Right lobe of liver (tissue), 6 donors: ENCODE results near the gene STMND1. TPM values are rescaled to one million over a fixed set of nuclear protein-coding genes. Genes with fewer than 3 reads are reported as not detected.
A peak's percentile ranks its signal among the peaks of the same experiment; 100 is the strongest.

Experiments used
- ATAC-seq, 4 donors: fragments of 200-7000 bp; cut with Tn5 transposase; one replicate each; pipeline ENCODE4 v1.9.1; 2020; ENCODE audit warnings: mild to moderate bottlenecking in 4 of 4, moderate library complexity in 4 of 4
- DNase-seq, 3 donors: peaks; one replicate each; pipeline ENCODE4 v3.0.0-alpha.2; 2020
- H3K27ac ChIP-seq, 3 donors: fragments of 200-600 bp; one replicate each; pipeline ENCODE4 v1.8.0; 2022
- H3K27me3 ChIP-seq, 2 donors: fragments of 200-600 bp; one replicate each; pipeline ENCODE4 v1.8.0; 2022
- H3K36me3 ChIP-seq, 4 donors: fragments of 200-600 bp; sonication (generic) in 1 of 4; one replicate each; pipeline versions ENCODE4 v1.5.1 to v1.8.0; 2017 to 2022; ENCODE audit warnings: control low read depth in 1 of 4
- H3K4me1 ChIP-seq, 4 donors: fragments of 200-600 bp; sonication (generic) in 1 of 4; one replicate each; pipeline versions ENCODE4 v1.5.1 to v1.8.0; 2017 to 2022; ENCODE audit warnings: control low read depth in 1 of 4
- H3K4me3 ChIP-seq, 3 donors: fragments of 200-600 bp; one replicate each; pipeline ENCODE4 v1.8.0; 2022
- H3K9me3 ChIP-seq, 4 donors: fragments of 200-600 bp; sonication (generic) in 1 of 4; one replicate each; pipeline versions ENCODE4 v1.5.1 to v1.8.0; 2017 to 2022; ENCODE audit warnings: control low read depth in 1 of 4
- CTCF ChIP-seq, 4 donors: fragments of 200-600 bp in 3 of 4; fragments of 450-650 bp in 1 of 4; IDR thresholded peaks; one replicate each; pipeline versions ENCODE4 v1.5.1 to v1.8.0; 2016 to 2022; ENCODE audit warnings: antibody characterized with exemption in 4 of 4, mild to moderate bottlenecking in 2 of 4
- POLR2A ChIP-seq: fragments of 450-650 bp; IDR thresholded peaks from one replicate; pipeline ENCODE4 v1.6.1; 2017; ENCODE audit warnings: antibody characterized with exemption, mild to moderate bottlenecking
- WGBS: methylation state at CpG from one replicate; pipeline ENCODE4 v1.1.6; 2018; ENCODE audit warnings: low coverage, low lambda C conversion rate; ENCODE audit not compliant: insufficient coverage; ENCODE audit errors: missing lambda C conversion rate; 5-methylcytosine and 5-hydroxymethylcytosine counted together
- intact Hi-C, 2 donors: fragments of 100-400 bp; cut with DNase I; formaldehyde crosslinking; loops; one replicate each; pipeline versions ENCODE4 v1.11.2 to v1.14.1; 2022
- total RNA-seq, 6 experiments: library from RNA; depleted of rRNA in 2 of 6; stranded (reverse); fragments of >200 nt in 2 of 6; fragmentation: NEBNext Ultra II Directional in 3 of 6; extraction: Animal tissue kit (Norgen Biotek cat#: 25700) in 3 of 6; gene quantifications; one replicate each; pipeline versions ENCODE4 v1.1.0 to v1.2.4, GENCODE V29; 2016 to 2023
- donor health status: DM: no; HTN: yes; CAD: no.
- donor health status: DM: no; HTN: no; CAD: no.
- donor health status: DM: no; HTN: no; CAD: no.
- donor health status: DM: no; HTN: yes; CAD: no.
- donor health status: DM: no; HTN: yes; CAD: no.

The STMND1 gene
- total RNA-seq, 6 experiments from 2014 or later: 0.25 TPM; not detected in 5

GRCh38 chr6:17086469-17086868 lies 15.4 kb upstream of the STMND1 start:
- Histone ChIP-seq H3K27me3 (no peaks in the 10 kb centered on the region), H3K36me3 (no peaks in the 10 kb centered on the region), H3K4me3 (no peak overlapping the region), H3K9me3 (no peaks in the 10 kb centered on the region), H3K27ac (no peak overlapping the region), H3K4me1 (no peaks in the 10 kb centered on the region)
- WGBS: 26% methylated on average over 10 of the region's 11 CpGs
- DNase-seq: peak in 2 of 3 donors; percentile 40 to 65
- intact Hi-C loops: no loop called here
- TF ChIP-seq POLR2A (no peak), CTCF (IDR thresholded peaks at IDR 0.05) (peak; percentile 73 to 81 (median 74))
- ATAC-seq: peak; percentile 95 to 98 (median 98)

- intact Hi-C loops: no loop called here
- TF ChIP-seq POLR2A (no peak), CTCF (IDR thresholded peaks at IDR 0.05) (no peak)
- H3K36me3 ChIP-seq: no peaks in the 10 kb centered on the region
Observed at GRCh38 chr6:17088091-17088611, 13.7 kb upstream of the STMND1 start.

GRCh38 chr6:17091122-17091521 lies 10.7 kb upstream of the STMND1 start:
- no peak overlapping the region for H3K27ac ChIP-seq
- intact Hi-C loops: no loop called here
- 58% methylated on average over 3 of the region's 3 CpGs for WGBS
- DNase-seq: no peak
- no peak for ATAC-seq
- no peaks in the 10 kb centered on the region for H3K9me3 ChIP-seq
- no peak overlapping the region for H3K4me3 ChIP-seq
- TF ChIP-seq CTCF (IDR thresholded peaks at IDR 0.05) (peak in 3 of 4 donors; percentile 9 to 14 (median 13)), POLR2A (no peak)
- no peaks in the 10 kb centered on the region for H3K27me3 ChIP-seq
- no peaks in the 10 kb centered on the region for H3K36me3 ChIP-seq
- H3K4me1 ChIP-seq: peaks cover 0 to 3% (median 0%) of the 10 kb centered on the region in 4 donors

More at GRCh38 chr6:17088091-17088611, 13.7 kb upstream of the STMND1 start:
- no peaks in the 10 kb centered on the region for H3K9me3 ChIP-seq
- ATAC-seq (no peak), DNase-seq (no peak)
- H3K4me1 ChIP-seq: no peaks in the 10 kb centered on the region
- no peaks in the 10 kb centered on the region for H3K27me3 ChIP-seq
- WGBS: 98% methylated on average over 4 of the region's 4 CpGs
- H3K4me3 ChIP-seq: no peak overlapping the region
- H3K27ac ChIP-seq: no peak overlapping the region

- ATAC-seq (no peak), DNase-seq (no peak)
- Histone ChIP-seq H3K4me3 (no peak overlapping the region), H3K9me3 (no peaks in the 10 kb centered on the region), H3K27me3 (no peaks in the 10 kb centered on the region), H3K4me1 (peaks cover 0 to 12% (median 0%) of the 10 kb centered on the region in 4 donors), H3K36me3 (no peaks in the 10 kb centered on the region), H3K27ac (no peak overlapping the region)
- intact Hi-C loops: no loop called here
- TF ChIP-seq CTCF (IDR thresholded peaks at IDR 0.05): peak in 1 of 4 donors; percentile 9
- TF ChIP-seq POLR2A: no peak
- 48% methylated on average over 5 of the region's 5 CpGs for WGBS
Observed at GRCh38 chr6:17093686-17094085, 8.2 kb upstream of the STMND1 start.

GRCh38 chr6:17096096-17096495 lies 5.8 kb upstream of the STMND1 start:
- ATAC-seq: no peak
- Histone ChIP-seq H3K9me3 (no peaks in the 10 kb centered on the region), H3K27ac (no peak overlapping the region), H3K4me3 (no peak overlapping the region), H3K36me3 (no peaks in the 10 kb centered on the region), H3K27me3 (no peaks in the 10 kb centered on the region), H3K4me1 (peaks cover 0 to 15% (median 0%) of the 10 kb centered on the region in 4 donors)
- TF ChIP-seq POLR2A (no peak), CTCF (IDR thresholded peaks at IDR 0.05) (no peak)
- no peak for DNase-seq
- WGBS: 69% methylated on average over 6 of the region's 6 CpGs
- intact Hi-C loops: no loop called here
